DOHH2 (cell line): ENCODE measurements around the gene KCNMA1.

Experiments
- CTCF ChIP-seq: fragments of 200-600 bp; sonication (generic); IDR thresholded peaks from one replicate; pipeline ENCODE4 v1.5.1; 2014; ENCODE audit warnings: antibody characterized with exemption, mild to moderate bottlenecking, low read depth, low read length; ENCODE audit not compliant: poor library complexity, severe bottlenecking
- EZH2phosphoT487 ChIP-seq: fragments of 200-600 bp; sonication (generic); IDR thresholded peaks from 2 replicates; pipeline ENCODE4 v1.6.1; 2017; ENCODE audit warnings: borderline replicate concordance, mild to moderate bottlenecking, antibody characterized with exemption, low read length, moderate library complexity, mixed read lengths

GRCh38 chr10:77152256-77152655 lies 485.4 kb downstream of the KCNMA1 start:
- TF ChIP-seq CTCF (no peak), EZH2phosphoT487 (no peak)
